ENCODE results near the gene SH2D4B. TPM values are rescaled to one million over a fixed set of nuclear protein-coding genes. Genes with fewer than 3 reads are reported as not detected.
A peak's percentile ranks its signal among the peaks of the same experiment; 100 is the strongest.

Gene SH2D4B
- total and polyA plus RNA-seq, 8 donors, result 0.03 to 0.18 TPM; not detected in 6

GRCh38 chr10:80579181-80579763 is 41.6 kb downstream of the SH2D4B start:
- intact Hi-C loops (cut with DNase I; ENCODE audit: low total_unique reads), result no loop called here

GRCh38 chr10:80579849-80580637 is 42.3 kb downstream of the SH2D4B start:
- Histone ChIP-seq H3K9me3 (peaks cover 0 to 13% (median 6%) of the 10 kb centered on the region in 4 donors), H3K36me3 (no peaks in the 10 kb centered on the region), H3K4me3 (no peak overlapping the region), H3K27me3 (no peaks in the 10 kb centered on the region), H3K4me1 (no peaks in the 10 kb centered on the region), H3K27ac (no peak overlapping the region)
- TF ChIP-seq CTCF (IDR thresholded peaks at IDR 0.05) (no peak), POLR2A (IDR thresholded peaks at IDR 0.05) (no peak), POLR2AphosphoS5 (IDR thresholded peaks at IDR 0.05) (no peak), EP300 (IDR thresholded peaks at IDR 0.05) (no peak)
- 60 to 84% (median 71%) methylated on average over 5 of the region's 5 CpGs for WGBS, 5 donors
- intact Hi-C loops (cut with DNase I; ENCODE audit: low total_unique reads), result no loop called here
- DNase-seq, result no peak

More at GRCh38 chr10:80579181-80579763, 41.6 kb downstream of the SH2D4B start:
- Histone ChIP-seq H3K9me3 (peaks cover 0 to 13% (median 6%) of the 10 kb centered on the region in 4 donors), H3K36me3 (no peaks in the 10 kb centered on the region), H3K4me1 (no peaks in the 10 kb centered on the region), H3K4me3 (no peak overlapping the region), H3K27ac (no peak overlapping the region), H3K27me3 (no peaks in the 10 kb centered on the region)
- no peak for DNase-seq
- no peak for TF ChIP-seq POLR2AphosphoS5 (IDR thresholded peaks at IDR 0.05)
- no peak for TF ChIP-seq CTCF (IDR thresholded peaks at IDR 0.05)
- no peak for TF ChIP-seq EP300 (IDR thresholded peaks at IDR 0.05)
- no peak for TF ChIP-seq POLR2A (IDR thresholded peaks at IDR 0.05)
- 27 to 42% (median 37%) methylated on average over 5 of the region's 5 CpGs for WGBS, 5 donors

- peak in 1 of 2 donors; percentile 18 for DNase-seq
- Histone ChIP-seq H3K27ac (no peak overlapping the region), H3K36me3 (no peaks in the 10 kb centered on the region), H3K9me3 (peaks cover 0 to 13% (median 6%) of the 10 kb centered on the region in 4 donors), H3K4me3 (no peak overlapping the region), H3K4me1 (no peaks in the 10 kb centered on the region), H3K27me3 (no peaks in the 10 kb centered on the region)
- intact Hi-C loops (cut with DNase I; ENCODE audit: low total_unique reads), result no loop called here
- 78 to 92% (median 87%) methylated on average over 7 of the region's 7 CpGs for WGBS, 5 donors
- TF ChIP-seq POLR2AphosphoS5 (IDR thresholded peaks at IDR 0.05), result no peak
- TF ChIP-seq CTCF (IDR thresholded peaks at IDR 0.05), result no peak
- no peak for TF ChIP-seq POLR2A (IDR thresholded peaks at IDR 0.05)
- no peak for TF ChIP-seq EP300 (IDR thresholded peaks at IDR 0.05)
Measured at GRCh38 chr10:80580638-80581468, 43.2 kb downstream of the SH2D4B start.

GRCh38 chr10:80581469-80581835 is 43.8 kb downstream of the SH2D4B start:
- TF ChIP-seq EP300 (IDR thresholded peaks at IDR 0.05) (no peak), CTCF (IDR thresholded peaks at IDR 0.05) (no peak), POLR2A (IDR thresholded peaks at IDR 0.05) (no peak), POLR2AphosphoS5 (IDR thresholded peaks at IDR 0.05) (no peak)
- Histone ChIP-seq H3K27ac (no peak overlapping the region), H3K36me3 (no peaks in the 10 kb centered on the region), H3K27me3 (no peaks in the 10 kb centered on the region), H3K4me1 (no peaks in the 10 kb centered on the region), H3K9me3 (peaks cover 0 to 8% (median 6%) of the 10 kb centered on the region in 4 donors), H3K4me3 (no peak overlapping the region)
- 56 to 75% (median 70%) methylated on average over 5 of the region's 5 CpGs for WGBS, 5 donors
- intact Hi-C loops (cut with DNase I; ENCODE audit: low total_unique reads), result no loop called here
- no peak for DNase-seq
